Epidermal melanocyte (primary cell): ENCODE results near the gene SLC26A9.
A peak's percentile ranks its signal among the peaks of the same experiment; 100 is the strongest.

ENCODE experiments used
- DNase-seq: peaks from one replicate; pipeline ENCODE4 v3.0.0; 2011; ENCODE audit warnings: low spot score; ENCODE audit not compliant: insufficient read length

The SLC26A9 gene, protein sequence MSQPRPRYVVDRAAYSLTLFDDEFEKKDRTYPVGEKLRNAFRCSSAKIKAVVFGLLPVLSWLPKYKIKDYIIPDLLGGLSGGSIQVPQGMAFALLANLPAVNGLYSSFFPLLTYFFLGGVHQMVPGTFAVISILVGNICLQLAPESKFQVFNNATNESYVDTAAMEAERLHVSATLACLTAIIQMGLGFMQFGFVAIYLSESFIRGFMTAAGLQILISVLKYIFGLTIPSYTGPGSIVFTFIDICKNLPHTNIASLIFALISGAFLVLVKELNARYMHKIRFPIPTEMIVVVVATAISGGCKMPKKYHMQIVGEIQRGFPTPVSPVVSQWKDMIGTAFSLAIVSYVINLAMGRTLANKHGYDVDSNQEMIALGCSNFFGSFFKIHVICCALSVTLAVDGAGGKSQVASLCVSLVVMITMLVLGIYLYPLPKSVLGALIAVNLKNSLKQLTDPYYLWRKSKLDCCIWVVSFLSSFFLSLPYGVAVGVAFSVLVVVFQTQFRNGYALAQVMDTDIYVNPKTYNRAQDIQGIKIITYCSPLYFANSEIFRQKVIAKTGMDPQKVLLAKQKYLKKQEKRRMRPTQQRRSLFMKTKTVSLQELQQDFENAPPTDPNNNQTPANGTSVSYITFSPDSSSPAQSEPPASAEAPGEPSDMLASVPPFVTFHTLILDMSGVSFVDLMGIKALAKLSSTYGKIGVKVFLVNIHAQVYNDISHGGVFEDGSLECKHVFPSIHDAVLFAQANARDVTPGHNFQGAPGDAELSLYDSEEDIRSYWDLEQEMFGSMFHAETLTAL

DNA sequence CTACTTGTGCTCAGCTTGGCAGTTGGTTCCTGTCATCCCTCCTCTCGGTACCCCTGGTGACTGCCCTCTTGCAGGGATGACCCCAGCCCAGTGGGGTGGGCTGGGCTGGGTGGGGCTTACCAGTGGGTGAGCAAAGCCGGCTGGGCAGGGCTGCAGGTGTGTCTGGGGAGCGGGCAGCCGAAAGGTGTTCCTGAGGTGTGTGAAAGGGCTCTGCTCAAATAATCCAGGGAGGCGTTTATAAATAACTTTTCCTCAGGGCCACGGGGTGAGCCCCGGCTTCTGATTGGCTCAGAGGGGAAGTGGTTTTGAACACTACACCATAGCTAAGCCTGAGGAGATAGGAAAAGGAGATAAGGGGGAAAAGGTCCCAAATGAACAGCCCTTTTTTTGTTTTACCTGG, at the start of gene SLC26A9:
Gene SLC26A9 (minus strand): TSS at position 212 of the 400 bp plus-strand sequence. CDS start 7,636 bp downstream, outside the sequence.
- no peak for DNase-seq

DNA sequence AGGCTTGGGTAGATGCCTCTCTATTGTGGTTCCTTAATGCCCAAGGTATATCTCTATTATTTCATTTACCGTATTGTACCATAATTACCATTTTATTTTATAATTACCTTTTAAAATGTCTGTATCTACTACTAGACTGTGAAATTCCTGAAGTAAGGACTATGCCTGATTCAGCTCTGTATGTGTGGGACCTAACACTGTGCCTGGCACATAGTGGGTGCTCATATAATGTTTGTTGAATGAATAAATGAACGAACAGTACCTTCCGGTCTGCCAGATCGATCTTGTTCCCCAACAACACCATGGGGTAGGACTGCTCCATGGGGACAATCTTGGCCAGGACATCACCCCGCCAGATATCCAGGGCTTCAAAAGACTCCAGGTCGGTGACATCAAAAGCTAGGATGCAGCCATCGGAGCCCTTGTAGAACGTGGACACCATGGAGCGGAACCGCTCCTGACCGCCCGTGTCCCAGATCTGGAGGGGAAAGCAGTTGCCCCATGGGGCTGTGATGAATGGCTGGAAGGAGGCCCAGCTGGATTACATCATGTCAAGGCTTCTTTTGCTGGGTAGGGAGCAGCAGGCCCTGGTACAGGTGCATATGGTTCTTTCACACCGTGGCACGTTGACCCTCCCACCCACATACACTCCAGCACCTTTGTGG, 49.1 kb upstream of the SLC26A9 start:
- no peak for DNase-seq

DNA sequence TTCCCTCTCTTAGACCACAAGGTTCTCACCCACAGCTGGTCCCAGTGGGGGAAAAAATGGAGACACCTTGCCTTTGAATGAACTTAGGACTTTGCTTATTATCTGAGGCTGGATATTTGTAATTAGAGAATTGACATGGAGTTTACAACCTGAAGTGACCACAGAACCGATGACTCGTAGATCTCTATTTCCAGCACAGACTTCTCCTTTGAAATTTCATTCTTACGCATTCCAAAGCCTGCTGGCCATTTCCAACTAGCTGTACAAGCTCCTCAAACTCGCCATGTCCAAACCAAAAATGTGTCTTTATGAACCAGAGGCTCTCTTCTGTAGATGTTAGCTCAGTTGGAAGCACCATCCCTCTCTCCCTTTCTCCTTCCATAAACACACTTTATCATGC, 48.0 kb upstream of the SLC26A9 start:
- DNase-seq, result no peak

DNA sequence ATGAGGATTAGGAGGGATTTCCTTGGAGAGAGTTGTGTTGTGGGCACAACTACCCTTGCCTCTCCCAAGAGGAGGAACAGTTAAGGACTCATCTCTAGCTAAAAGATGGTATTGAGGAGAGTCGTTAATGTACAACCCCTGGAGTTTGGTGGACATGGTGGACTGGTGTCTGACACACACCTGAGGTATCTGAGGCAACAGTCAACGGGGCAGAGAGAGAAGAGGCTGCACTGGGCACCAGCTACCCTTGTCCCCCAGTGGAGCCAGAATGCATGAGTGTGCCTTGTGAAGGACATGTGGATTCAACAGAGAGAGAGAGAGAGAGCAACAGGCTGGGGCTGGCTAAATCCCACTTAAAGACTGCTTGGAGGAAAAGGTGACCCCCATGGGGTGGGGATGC, 47.0 kb upstream of the SLC26A9 start:
- DNase-seq, result no peak

DNA sequence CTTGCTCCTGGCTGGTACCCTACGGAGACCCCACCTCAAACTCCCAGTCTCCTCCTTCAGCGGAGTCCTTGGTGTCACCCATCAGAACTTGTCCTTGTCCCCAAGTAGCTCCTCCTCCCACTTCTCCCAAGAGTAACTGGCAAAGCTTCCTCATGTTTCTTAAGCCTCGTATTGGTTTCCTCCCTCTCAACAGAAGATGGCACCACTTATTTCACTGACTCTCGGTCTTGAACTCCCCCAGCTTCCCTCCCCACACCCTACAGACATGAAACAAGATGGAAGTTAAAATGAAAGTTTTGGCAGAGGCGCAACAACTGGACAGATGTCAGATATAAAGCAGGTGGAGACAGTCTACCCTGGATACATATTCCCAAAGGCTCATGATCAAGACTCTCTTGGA, 46.5 kb upstream of the SLC26A9 start:
- no peak for DNase-seq

DNA sequence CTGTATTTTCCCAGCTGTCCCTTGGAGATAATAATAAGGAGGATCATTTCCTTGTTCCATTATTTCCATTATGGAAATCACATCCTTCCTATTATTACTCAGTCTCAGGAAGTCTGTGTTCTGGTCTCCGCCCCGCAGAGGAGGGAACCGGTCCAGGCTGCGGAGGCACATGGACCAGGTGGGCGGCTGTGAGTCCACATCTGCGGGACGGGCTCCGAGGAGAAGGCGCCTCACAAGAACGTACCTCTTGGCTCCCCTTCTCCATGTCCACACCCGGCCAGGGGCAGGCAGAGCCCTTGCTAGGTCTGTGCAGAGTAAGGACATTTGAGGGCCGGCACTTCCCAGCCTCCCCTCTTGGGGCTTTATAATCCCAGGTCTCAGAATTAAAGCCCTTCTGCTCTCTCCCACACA, 45.3 kb upstream of the SLC26A9 start:
- DNase-seq, result no peak

DNA sequence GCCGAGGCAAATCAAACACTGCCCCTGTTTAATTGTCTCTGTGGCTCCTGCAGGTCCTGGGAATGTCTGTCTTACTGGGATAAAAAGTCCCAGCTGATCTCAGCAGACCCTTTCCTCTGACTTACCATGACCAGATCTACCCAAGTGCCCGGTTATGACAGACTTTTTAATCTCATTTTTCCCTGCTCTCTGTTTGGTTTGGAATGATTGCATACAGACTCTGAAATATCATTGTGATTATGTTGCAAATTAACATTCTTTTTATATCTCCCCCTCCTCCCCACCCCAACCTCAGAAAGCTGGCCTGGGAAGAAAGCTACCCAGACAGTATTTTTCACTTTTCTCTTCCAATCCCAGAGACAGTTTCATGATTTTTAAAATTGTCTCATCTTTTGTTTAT, 43.6 kb upstream of the SLC26A9 start:
- DNase-seq, result no peak

DNA sequence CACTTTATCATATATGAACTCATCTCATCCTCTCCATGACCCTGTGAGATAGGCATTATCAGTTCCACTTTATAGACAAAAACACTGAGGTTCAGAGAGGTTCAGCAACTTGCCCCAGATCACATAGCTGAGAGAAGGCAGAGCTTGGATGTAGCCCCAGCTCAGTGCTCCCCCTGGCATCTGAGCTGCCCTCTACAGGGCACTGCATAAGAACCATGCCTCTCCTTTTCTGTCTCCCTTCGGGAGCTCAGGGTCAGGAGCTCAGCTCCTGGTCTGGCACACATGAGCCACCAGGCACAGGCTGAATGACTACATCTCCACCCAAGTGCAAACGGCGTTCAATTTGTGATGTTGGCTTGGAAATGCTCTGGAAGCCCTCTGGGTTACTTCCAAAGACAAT, 43.0 kb upstream of the SLC26A9 start:
- DNase-seq, result no peak

DNA sequence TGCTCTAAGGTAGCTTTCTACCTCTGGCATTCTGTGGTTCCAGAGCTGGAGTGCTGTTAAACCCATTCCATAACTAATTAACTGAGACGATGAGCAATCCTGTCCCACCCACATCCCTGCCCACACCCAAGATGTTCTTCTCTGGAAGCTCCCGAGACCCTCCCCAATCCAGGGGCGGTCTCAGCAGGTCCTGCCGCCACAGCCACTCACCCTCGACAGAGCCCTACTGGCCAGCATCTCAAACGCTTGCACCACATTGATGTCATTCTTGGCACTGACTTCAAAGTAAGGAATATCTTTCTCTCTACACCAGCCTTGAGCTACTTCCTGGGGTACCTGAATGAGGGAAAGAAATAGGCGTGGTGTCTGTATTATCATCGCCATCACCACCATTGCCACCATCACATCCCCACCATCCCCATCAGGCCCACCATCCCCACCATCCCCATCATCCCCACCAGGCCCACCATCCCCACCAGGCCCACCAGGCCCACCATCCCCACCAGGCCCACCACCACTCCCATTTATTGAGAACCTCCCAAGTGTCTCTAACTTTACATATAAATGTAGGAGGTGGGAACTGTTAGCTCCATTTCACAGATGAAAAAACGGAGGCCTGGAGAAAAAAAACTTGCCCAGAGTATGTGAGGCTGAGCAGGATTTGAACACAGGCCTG, 42.2 kb upstream of the SLC26A9 start:
- DNase-seq, result no peak

DNA sequence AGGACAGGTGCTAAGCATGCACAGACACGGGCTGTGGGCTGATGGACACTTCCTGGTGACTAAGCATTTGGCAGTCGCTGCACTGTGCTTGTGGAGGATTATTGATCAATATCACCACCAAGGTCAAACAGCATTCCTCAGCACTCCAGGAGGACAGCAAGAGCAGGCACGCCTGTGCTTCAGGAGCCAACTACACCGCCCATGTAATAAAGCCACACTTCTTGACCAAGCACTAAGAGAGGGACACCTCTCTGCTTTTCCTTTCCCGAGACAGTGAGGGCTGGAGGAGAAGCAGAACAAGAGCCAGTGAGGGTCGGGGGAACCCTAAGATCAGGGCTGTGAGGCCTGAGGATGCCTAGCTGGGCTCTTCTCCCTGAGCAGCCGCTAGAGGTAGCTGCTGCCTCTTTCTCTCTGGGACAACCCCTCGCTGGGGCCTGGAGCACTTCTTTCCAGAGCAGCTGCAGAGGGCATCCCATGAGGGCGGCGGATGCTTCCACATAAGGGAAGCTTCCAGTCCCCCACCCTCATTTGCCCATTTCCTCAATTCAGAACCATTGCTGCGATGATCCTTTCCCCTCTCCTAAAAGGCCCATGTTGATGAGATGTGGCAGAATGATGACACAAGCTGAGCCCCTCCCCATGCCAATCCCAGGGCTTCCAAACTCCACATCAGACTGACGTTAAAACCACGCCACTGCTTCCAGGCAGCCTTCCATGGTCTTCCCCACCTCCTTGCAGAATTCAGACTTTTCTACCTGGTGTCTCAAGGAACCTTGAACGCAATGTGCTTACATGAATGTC, 40.9 kb upstream of the SLC26A9 start:
- DNase-seq, result peak; percentile 59

DNA sequence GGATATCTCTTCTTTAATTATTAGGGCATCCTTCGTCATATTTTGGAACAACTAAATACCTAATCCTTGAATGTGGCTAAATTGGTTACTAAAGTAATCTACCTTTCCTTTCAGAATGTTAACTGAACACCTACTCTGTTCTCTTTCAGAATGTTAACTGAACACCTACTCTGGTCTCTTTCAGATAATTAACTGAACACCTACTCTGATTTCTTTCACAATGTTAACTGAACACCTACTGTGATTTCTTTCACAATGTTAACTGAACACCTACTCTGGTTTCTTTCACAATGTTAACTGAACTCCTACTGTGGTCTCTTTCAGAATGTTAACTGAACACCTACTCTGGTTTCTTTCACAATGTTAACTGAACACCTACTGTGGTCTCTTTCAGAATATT, 38.0 kb upstream of the SLC26A9 start:
- DNase-seq, result no peak

DNA sequence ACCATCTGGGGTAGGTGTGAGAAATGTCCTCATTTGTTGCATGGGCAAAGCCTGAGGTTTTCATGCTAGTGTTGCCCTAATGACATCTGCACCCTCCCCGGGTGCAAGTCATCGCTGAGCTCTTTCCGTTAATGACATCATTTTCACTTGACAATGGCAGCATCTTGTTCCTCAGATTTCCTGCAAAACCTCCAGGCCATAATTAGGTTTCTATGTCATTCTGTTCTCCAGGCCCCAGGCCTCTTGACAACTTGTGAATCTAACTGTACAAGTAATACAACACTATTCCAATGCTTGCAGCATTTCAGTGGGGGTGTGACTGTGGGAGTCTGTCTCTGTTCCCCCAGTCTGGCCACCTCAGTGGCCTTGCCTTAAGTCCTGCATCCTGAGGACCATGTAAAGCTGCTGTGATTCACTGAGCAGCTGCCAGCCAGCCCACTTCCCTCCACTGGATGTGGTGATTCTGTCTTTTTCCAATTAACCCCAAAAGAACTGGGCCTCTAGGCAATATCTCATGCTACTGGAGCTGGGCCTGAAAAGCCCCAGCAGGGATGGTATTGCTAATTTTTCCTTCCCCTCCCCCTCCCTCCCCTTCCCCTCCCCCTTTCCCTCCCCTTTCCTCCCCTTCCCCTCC, 37.1 kb upstream of the SLC26A9 start:
- no peak for DNase-seq

DNA sequence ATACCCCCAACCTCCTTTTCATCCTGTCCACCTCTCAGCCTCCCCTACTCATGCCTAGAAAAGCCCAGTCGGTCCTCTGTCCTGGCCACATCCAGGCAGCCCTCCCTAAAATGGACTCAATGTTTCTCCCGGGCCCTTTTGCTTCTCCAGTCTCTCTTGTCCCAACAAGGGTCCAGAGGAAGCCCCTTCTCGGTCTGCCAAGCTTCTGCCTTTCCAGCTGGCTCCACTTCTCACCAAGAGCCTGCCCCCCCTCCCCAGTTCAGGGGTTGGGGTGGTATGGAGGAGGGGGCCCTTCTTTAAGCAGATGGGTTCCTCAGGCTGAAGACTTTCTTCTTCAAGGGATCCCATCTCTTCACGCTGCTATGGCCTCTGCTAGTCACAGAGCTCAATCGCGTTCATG, 36.0 kb upstream of the SLC26A9 start:
- no peak for DNase-seq

DNA sequence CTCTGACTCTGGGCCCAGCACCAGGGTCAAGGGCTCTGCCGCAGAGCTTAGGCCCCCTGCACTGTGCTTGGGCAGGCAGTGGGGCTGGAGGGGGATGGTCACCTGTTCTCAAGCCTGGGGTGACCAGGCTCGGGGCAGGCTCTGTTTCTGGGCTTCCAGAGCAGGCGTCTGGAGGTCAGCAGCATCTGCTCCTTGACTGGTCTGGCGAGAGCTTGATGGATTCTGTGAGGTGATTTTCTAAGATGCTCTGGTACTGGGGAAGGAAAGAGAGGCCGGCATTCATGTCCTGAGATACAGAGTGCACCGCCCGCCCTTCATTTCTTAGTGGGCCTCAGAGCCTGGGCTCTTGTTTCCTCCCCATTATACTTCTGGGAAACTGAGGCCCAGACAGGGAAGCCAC, 35.4 kb upstream of the SLC26A9 start:
- DNase-seq, result no peak

DNA sequence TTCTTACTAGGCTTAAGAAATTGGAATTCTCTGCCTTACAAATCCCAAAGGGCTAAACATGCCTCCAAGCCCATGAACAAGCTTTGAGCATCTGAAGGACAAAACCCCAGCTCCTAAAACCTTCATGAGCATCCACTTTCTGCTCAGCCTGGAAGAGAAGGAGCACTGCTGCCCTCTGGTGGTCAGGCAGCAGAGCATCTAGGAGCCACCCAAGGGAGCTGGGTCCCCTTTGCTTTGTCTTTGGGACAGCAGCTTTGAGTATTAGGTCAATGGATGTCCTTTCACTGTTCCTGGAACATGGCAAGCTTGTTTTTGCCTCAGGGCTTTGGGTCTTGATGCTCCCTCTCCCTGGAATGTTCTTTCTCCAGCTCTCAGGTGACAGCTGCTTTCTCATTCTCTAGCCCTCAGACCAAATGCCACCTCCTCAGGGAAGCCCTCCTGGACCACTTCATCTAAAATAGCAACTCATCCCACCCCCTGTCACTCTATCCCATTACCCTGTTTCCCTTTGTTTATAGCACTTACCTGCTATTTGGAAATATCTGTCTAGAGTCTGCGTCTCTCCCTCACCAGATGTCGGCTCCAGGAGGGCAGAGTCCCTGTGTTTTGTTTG, 34.3 kb upstream of the SLC26A9 start:
- peak; percentile 64 for DNase-seq

DNA sequence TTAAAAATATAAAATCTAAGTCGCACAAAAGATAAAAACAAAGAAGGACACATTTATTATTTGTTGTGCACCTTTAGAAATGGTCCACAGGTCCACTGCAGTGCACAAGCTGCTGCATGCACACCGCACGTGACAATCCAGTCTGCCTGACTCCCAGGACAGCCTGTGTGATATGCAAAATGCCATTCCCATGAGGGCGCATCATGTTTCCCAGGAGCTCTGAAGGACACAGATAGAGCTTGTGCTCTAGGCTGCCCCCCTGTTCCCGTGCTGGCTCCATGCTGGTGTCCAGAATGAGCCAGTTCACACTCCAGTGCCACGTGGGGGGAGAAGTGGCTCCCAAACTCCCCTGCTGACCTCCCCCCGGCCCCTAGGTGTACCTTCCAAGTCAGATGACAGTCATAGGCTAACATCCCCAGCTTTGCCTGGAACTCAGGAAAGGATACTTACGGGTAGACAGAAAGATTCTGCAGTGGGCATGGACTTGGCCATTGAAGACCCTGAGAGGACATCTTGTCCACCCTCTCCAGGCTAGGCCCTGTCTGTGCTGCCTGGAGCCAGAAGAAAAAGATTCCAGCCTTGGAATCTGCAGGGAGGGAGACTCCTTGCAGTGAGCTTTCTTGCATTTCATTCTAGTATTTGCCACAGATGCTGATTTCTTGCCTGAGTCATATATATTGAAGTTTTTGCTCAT, 33.6 kb upstream of the SLC26A9 start:
- no peak for DNase-seq

DNA sequence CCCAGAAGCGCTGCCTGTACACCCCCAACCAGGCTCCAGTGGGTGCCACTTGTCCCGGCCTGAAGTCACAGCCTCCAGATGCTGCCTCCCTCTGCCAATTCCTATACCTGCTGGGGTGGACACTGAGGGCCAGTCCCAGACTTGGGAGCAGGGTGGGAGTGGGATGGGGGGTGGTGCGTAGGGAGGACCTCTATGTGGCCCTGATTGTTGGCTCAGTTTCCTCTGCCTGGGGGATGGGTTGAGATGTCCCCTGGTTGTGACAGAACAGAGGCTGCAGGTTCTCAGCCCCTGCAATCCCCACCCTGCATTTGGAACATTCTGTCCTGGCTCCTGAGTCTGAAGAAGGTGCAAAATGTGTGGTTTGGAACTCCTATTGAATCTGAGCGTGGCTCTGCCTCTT, 32.8 kb upstream of the SLC26A9 start:
- no peak for DNase-seq

DNA sequence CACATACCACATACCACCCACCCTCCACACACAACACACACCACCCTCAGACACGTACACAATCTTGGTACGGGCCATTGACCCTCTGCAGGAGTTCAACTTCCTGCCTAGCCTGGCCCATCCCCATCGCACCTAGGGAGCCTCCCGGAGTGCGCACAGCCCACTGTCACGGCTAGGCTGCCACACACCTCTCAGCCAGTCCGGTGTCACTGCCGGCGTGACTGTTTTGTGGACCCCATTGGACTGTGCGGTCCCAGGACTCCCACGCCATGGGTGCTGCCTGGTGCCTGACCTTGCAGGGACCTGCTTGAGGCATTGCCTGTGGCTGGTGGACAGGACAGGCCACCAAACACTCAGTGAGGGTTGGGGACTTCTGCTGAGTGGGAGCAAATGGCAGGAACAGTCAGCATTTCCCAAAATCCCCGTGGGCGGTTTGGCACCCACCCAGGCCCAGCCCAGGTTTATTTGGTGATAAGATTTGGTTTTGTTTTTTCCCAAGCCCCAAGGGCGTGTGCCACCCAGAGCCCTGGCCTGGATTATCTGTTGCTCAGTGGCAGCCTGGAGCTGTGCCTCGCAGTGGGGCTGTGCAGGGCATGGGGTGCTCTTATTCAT, 32.2 kb upstream of the SLC26A9 start:
- no peak for DNase-seq

DNA sequence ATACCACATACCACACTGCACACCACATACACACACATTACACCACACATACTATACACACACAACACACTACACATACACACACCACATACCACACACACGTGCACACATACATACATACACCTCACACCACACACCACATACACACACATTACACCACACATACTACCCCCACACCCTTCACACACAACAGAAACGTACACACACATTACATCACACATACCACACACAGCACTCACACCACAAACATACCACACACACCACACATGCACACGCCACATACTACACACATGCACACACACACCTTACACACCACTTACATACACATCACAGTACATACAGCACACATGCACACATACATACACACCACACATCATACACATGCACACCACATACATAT, 31.5 kb upstream of the SLC26A9 start:
- DNase-seq, result no peak
